GM12878 (cell line): ENCODE data around the gene CCR3. TPM values are rescaled to one million over a fixed set of nuclear protein-coding genes. Genes with fewer than 3 reads are reported as not detected.

Source experiments
- ATAC-seq: fragments of 200-7000 bp; cut with Tn5 transposase; 3 replicates; pipeline ENCODE4 v1.9.1; 2020; ENCODE audit warnings: mild to moderate bottlenecking, moderate library complexity
- BruUV-seq: library from RNA; stranded (reverse); fragments of 400-500 nt; replicated peaks from 2 replicates; lab custom pipeline; 2021; lab: Mats Ljungman, UMichigan
- CTCF ChIA-PET: fragments of 300-600 bp; sonication (Branson Sonifier 250); formaldehyde crosslinking; extraction: SDS; loops from one replicate; lab custom pipeline; 2021; ENCODE audit warnings: inconsistent platforms; lab: Yijun Ruan, JAX
- POLR2A ChIA-PET: fragments of 350-600 bp; formaldehyde crosslinking; extraction: SDS; loops from one replicate; lab custom pipeline; 2021; ENCODE audit warnings: inconsistent platforms; lab: Charles Lee
- RAD21 ChIA-PET: fragments of 300-600 bp; sonication (Branson Sonifier 250); formaldehyde crosslinking; loops from one replicate; lab custom pipeline; 2023; ENCODE audit warnings: antibody characterized with exemption; ENCODE audit not compliant: unreplicated experiment; lab: Charles Lee
- SMC1A ChIA-PET: fragments of 300-600 bp; sonication (Branson Sonifier 250); formaldehyde crosslinking; loops from one replicate; lab custom pipeline; 2023; ENCODE audit not compliant: unreplicated experiment, uncharacterized antibody; lab: Charles Lee
- DNase-seq: peaks from one replicate; pipeline ENCODE4 v3.0.0-alpha.2; 2011; ENCODE audit warnings: low read depth, low spot score
- FAIRE-seq: peaks from 3 replicates; lab custom pipeline; 2011; peaks lifted over from hg19 to GRCh38; lab: Jason Lieb, UNC
- H2AFZ ChIP-seq: 2 replicates; pipeline ENCODE4 v1.6.0; 2011; ENCODE audit warnings: low read depth, low read length, control low read depth; ENCODE audit not compliant: control insufficient read depth
- H3K27ac ChIP-seq: 2 replicates; pipeline ENCODE4 v1.5.1; 2011; ENCODE audit warnings: control low read depth; ENCODE audit not compliant: control insufficient read depth, insufficient read depth
- H3K27me3 ChIP-seq, 2 experiments: replicated peaks in 1 of 2; 2 replicates each; pipeline versions ENCODE4 v1.6.0 to v1.6.1; 2011; ENCODE audit warnings: low read length in 1 of 2; ENCODE audit not compliant: control insufficient read depth in 2 of 2, insufficient read depth in 2 of 2
- H3K36me3 ChIP-seq, 2 experiments: 2 replicates each; pipeline ENCODE4 v1.5.1; 2011; ENCODE audit warnings: low read length in 1 of 2; ENCODE audit not compliant: control insufficient read depth in 2 of 2, insufficient read depth in 2 of 2
- H3K4me1 ChIP-seq: 2 replicates; pipeline ENCODE4 v1.6.1; 2011; ENCODE audit warnings: mild to moderate bottlenecking, low read length, moderate library complexity, mixed read lengths; ENCODE audit not compliant: control insufficient read depth, insufficient read depth
- H3K4me2 ChIP-seq: 2 replicates; pipeline ENCODE4 v1.6.0; 2011; ENCODE audit warnings: control low read depth; ENCODE audit not compliant: control insufficient read depth, insufficient read depth
- H3K4me3 ChIP-seq: fragments of 200-600 bp; sonication (generic); 2 replicates; pipeline ENCODE4 v1.5.1; 2016
- H3K79me2 ChIP-seq: 2 replicates; pipeline ENCODE4 v1.6.0; 2011; ENCODE audit warnings: low read length; ENCODE audit not compliant: control insufficient read depth, insufficient read depth
- H3K9ac ChIP-seq: 2 replicates; pipeline ENCODE4 v1.8.0; 2011; ENCODE audit warnings: low read length, control low read depth, mixed read lengths; ENCODE audit not compliant: control insufficient read depth, insufficient read depth
- H3K9me3 ChIP-seq: replicated peaks from 3 replicates; pipeline ENCODE4 v1.5.1; 2011; ENCODE audit warnings: mild to moderate bottlenecking, low read length; ENCODE audit not compliant: control insufficient read depth, insufficient read depth
- H4K20me1 ChIP-seq: 2 replicates; pipeline ENCODE4 v1.6.0; 2011; ENCODE audit not compliant: control insufficient read depth, insufficient read depth
- ATF7 ChIP-seq: fragments of 450-650 bp; IDR thresholded peaks from 2 replicates; pipeline ENCODE4 v1.6.1; 2016; ENCODE audit warnings: low read depth, mild to moderate bottlenecking
- EP300 ChIP-seq, 2 experiments: fragments of 150-350 bp in 1 of 2; IDR thresholded peaks; 2 replicates each; pipeline ENCODE4 v1.6.1; 2011 to 2012; ENCODE audit warnings: low read depth in 2 of 2, low read length in 2 of 2, borderline replicate concordance in 1 of 2, improper control_type of control experiment in 1 of 2, inconsistent platforms in 1 of 2; ENCODE audit not compliant: control insufficient read depth in 1 of 2
- HDAC2 ChIP-seq: fragments of 200-600 bp; sonication (generic); IDR thresholded peaks from 2 replicates; pipeline ENCODE4 v1.6.1; 2017
- HDAC6 ChIP-seq: fragments of 200-600 bp; sonication (generic); IDR thresholded peaks from one replicate; pipeline ENCODE4 v1.8.0; 2017; ENCODE audit warnings: antibody characterized with exemption; ENCODE audit not compliant: unreplicated experiment
- KDM1A ChIP-seq: fragments of 200-600 bp; sonication (generic); IDR thresholded peaks from 2 replicates; pipeline ENCODE4 v1.6.1; 2016; ENCODE audit warnings: borderline replicate concordance
- NFYA ChIP-seq: IDR thresholded peaks from 2 replicates; pipeline ENCODE4 v1.6.1; 2011; ENCODE audit warnings: low read depth, mild to moderate bottlenecking, low read length, improper control_type of control experiment, borderline replicate concordance
- PAX5 ChIP-seq: IDR thresholded peaks from 2 replicates; pipeline ENCODE4 v1.6.1; 2011; ENCODE audit warnings: low read depth, low read length, borderline replicate concordance
- PML ChIP-seq: IDR thresholded peaks from 2 replicates; pipeline ENCODE4 v1.6.1; 2012; ENCODE audit warnings: low read length, inconsistent platforms
- SIN3A ChIP-seq: IDR thresholded peaks from 2 replicates; pipeline ENCODE4 v1.6.1; 2012; ENCODE audit warnings: low read depth, low read length, improper control_type of control experiment
- SMARCA5 ChIP-seq: fragments of 450-650 bp; IDR thresholded peaks from 2 replicates; pipeline ENCODE4 v1.6.1; 2017; ENCODE audit warnings: mild to moderate bottlenecking
- ZNF207 ChIP-seq: fragments of 450-650 bp; IDR thresholded peaks from 2 replicates; pipeline ENCODE4 v1.6.1; 2014; ENCODE audit warnings: antibody characterized with exemption, mild to moderate bottlenecking, borderline replicate concordance
- ZNF217 ChIP-seq: fragments of 450-650 bp; IDR thresholded peaks from 2 replicates; pipeline ENCODE4 v1.6.1; 2017; ENCODE audit warnings: antibody characterized with exemption, mild to moderate bottlenecking
- ZNF384 ChIP-seq: IDR thresholded peaks from 2 replicates; pipeline ENCODE4 v1.6.1; 2012; ENCODE audit warnings: low read depth, mild to moderate bottlenecking, low read length, improper control_type of control experiment, borderline replicate concordance
- WGBS: methylation state at CpG from one replicate; pipeline ENCODE4 v1.1.6; 2016; ENCODE audit warnings: low lambda C conversion rate; ENCODE audit not compliant: insufficient replicate concordance, insufficient coverage; ENCODE audit errors: missing lambda C conversion rate; 5-methylcytosine and 5-hydroxymethylcytosine counted together
- in situ Hi-C: fragments of 300-500 bp; cut with MboI; formaldehyde crosslinking; loops from 9 replicates; pipeline ENCODE4 v1.14.3; 2018; ENCODE audit warnings: mixed read lengths
- intact Hi-C: fragments of 100-400 bp; cut with micrococcal nuclease; formaldehyde crosslinking; loops from one replicate; pipeline ENCODE4 v1.14.2; 2022; ENCODE audit not compliant: unreplicated experiment
- polyA plus RNA-seq, 11 experiments: library from polyadenylated mRNA; depleted of rRNA in 4 of 11; unstranded in 6 of 11; stranded (reverse) in 5 of 11; fragments of >200 nt; fragmentation: Nextera tagmentation in 4 of 11; fragmentation: Illumina TruSeq in 1 of 11; extraction: Ambion mirVana in 4 of 11; extraction: Trizol in 1 of 11; gene quantifications; 1 replicate in 1 of 11; 2 replicates in 10 of 11; pipeline versions ENCODE4 v1.2.1 to v1.2.3, GENCODE V29; 2011 to 2016; ENCODE audit warnings: inconsistent platforms in 2 of 11, missing spikeins in 2 of 11, low read depth in 1 of 11
- total RNA-seq, 4 experiments: library from RNA; depleted of rRNA in 3 of 4; stranded (reverse); fragments of >200 nt in 3 of 4; fragmentation: Illumina TruSeq in 1 of 4; extraction: Trizol in 1 of 4; gene quantifications; 2 replicates each; pipeline versions ENCODE4 v1.2.1 to v1.2.3, GENCODE V29; 2013 to 2021
- TF ChIP-seq, protein P1 (sequence below): IDR thresholded peaks from 2 replicates; pipeline ENCODE4 v1.6.1; 2012; ENCODE audit warnings: low read length, inconsistent platforms
- TF ChIP-seq, protein P2 (sequence below): IDR thresholded peaks from 2 replicates; pipeline ENCODE4 v1.6.1; 2011; ENCODE audit warnings: low read depth, low read length, improper control_type of control experiment, borderline replicate concordance

CCR3 gene
- total and polyA plus RNA-seq, 10 of the 15 experiments (the other 5 are each of a cell fraction or from before 2014, with no cell fraction given), result 0.13 to 0.78 (median 0.41) TPM; not detected in 1

DNA sequence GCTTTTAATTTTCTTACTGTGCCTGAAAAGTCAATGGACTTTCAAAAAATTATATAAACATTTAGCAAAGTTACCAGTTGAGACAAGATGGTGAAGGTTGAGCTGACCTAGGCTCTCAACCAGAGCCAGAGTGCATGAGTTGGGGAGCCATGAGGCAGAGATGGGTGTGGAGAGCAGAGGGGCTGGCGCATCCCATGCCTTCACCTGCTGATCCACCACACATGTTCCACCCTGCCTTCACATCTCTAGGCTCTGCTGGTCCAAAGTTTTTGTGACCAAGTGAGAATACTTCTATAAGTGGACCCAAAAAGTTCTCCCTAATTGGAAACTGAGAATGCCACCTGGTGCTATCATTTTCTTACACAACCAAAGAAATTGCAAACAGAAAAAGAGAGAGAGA is 47.3 kb downstream of the CCR3 start (continued):
- TF ChIP-seq, protein P1, sequence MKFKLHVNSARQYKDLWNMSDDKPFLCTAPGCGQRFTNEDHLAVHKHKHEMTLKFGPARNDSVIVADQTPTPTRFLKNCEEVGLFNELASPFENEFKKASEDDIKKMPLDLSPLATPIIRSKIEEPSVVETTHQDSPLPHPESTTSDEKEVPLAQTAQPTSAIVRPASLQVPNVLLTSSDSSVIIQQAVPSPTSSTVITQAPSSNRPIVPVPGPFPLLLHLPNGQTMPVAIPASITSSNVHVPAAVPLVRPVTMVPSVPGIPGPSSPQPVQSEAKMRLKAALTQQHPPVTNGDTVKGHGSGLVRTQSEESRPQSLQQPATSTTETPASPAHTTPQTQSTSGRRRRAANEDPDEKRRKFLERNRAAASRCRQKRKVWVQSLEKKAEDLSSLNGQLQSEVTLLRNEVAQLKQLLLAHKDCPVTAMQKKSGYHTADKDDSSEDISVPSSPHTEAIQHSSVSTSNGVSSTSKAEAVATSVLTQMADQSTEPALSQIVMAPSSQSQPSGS, result no peak
- TF ChIP-seq ZNF384 (no peak), PML (no peak), HDAC2 (no peak)

DNA sequence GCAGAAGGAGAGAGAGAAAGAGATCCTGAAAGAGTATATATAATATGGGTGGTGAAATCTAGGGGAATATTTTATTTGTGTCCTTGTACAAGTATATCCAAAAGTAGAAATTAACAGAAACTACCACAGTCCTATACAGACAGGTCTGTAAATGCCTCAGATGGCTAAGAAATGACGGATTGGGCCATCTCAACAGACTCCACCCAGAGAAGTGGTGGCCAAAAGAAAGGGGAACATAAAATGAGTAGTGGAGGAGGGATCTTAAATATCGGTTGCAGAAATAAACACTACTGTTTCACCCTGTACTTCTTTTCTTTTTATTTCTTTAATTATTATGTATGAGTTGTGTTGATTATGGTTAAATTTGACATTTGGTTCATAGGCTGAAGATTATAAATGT is 47.7 kb downstream of the CCR3 start:
- no peak overlapping the region for H3K4me3 ChIP-seq
- H3K4me2 ChIP-seq, result no peak overlapping the region
- H2AFZ ChIP-seq, result no peak overlapping the region
- H3K79me2 ChIP-seq, result no peaks in the 10 kb centered on the region
- SMC1A ChIA-PET, result interaction anchor here (0.7 kb wide), 1 partner anchor 82 kb away, joined by 4 read pairs; no protein-coding TSS in a partner anchor
- ATAC-seq (no peak), DNase-seq (no peak), FAIRE-seq (no peak)
- no TSS peak for BruUV-seq
- POLR2A ChIA-PET, result interaction anchor here (1.0 kb wide), 1 partner anchor 12 kb away, joined by 3 read pairs; no protein-coding TSS in a partner anchor
- H3K27me3 ChIP-seq, result no peaks in the 10 kb centered on the region
- no peak for TF ChIP-seq KDM1A
- TF ChIP-seq EP300 (IDR thresholded peaks at IDR 0.05; ENCODE audit: borderline replicate concordance in 1 of 2, control insufficient read depth in 1 of 2, low read depth in 2 of 2, low read length in 2 of 2), result no peak
- no peak for TF ChIP-seq PAX5
- no peak for TF ChIP-seq HDAC6
- TF ChIP-seq SIN3A, result no peak
- TF ChIP-seq SMARCA5, result no peak
- no peak for TF ChIP-seq NFYA
- TF ChIP-seq, protein P2, sequence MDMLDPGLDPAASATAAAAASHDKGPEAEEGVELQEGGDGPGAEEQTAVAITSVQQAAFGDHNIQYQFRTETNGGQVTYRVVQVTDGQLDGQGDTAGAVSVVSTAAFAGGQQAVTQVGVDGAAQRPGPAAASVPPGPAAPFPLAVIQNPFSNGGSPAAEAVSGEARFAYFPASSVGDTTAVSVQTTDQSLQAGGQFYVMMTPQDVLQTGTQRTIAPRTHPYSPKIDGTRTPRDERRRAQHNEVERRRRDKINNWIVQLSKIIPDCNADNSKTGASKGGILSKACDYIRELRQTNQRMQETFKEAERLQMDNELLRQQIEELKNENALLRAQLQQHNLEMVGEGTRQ, result no peak
- no peak for TF ChIP-seq ATF7
- TF ChIP-seq ZNF217, result no peak
- no peak for TF ChIP-seq ZNF207
- no peak overlapping the region for H3K27ac ChIP-seq
- H3K36me3 ChIP-seq, result no peaks in the 10 kb centered on the region
- no peaks in the 10 kb centered on the region for H4K20me1 ChIP-seq
- RAD21 ChIA-PET, result interaction anchor here (1.0 kb wide), 1 partner anchor 79 kb away, joined by 3 read pairs; no protein-coding TSS in a partner anchor
- H3K9ac ChIP-seq, result no peak overlapping the region
- CTCF ChIA-PET, result interaction anchor here (1.2 to 3.4 kb wide), 3 partner anchors 13 to 78 kb away, joined by 3 to 9 read pairs (median 3); no protein-coding TSS in a partner anchor
- peaks cover 29% of the 10 kb centered on the region for H3K4me1 ChIP-seq
- 72% methylated on average over 2 of the region's 2 CpGs for WGBS
- no peaks in the 10 kb centered on the region for H3K9me3 ChIP-seq
- in situ Hi-C loops, result no loop called here
- intact Hi-C loops, result no loop called here
